Fibroblast of lung (primary cell): ENCODE measurements around the gene SYVN1. TPM values are rescaled to one million over a fixed set of nuclear protein-coding genes. Genes with fewer than 3 reads are reported as not detected.

Experiments
- DNase-seq, 2 donors: peaks; one replicate each; pipeline versions ENCODE4 v3.0.0 to v3.0.0-alpha.2; 2010; ENCODE audit warnings: low read depth in 2 of 2
- H2AFZ ChIP-seq: 2 replicates; pipeline ENCODE4 v1.5.1; 2012; ENCODE audit warnings: low read length, control low read depth, inconsistent platforms
- H3K27ac ChIP-seq: 2 replicates; pipeline ENCODE4 v1.5.1; 2011; ENCODE audit warnings: low read length, control low read depth; ENCODE audit not compliant: insufficient read depth
- H3K27me3 ChIP-seq: 2 replicates; pipeline ENCODE4 v1.5.1; 2011; ENCODE audit warnings: mild to moderate bottlenecking, low read length; ENCODE audit not compliant: control insufficient read depth, insufficient read depth
- H3K36me3 ChIP-seq: 2 replicates; pipeline ENCODE4 v1.5.1; 2011; ENCODE audit warnings: low read length; ENCODE audit not compliant: control insufficient read depth, insufficient read depth
- H3K4me1 ChIP-seq: 2 replicates; pipeline ENCODE4 v1.5.1; 2011; ENCODE audit warnings: low read length; ENCODE audit not compliant: control insufficient read depth, insufficient read depth; ENCODE audit errors: extremely low read depth
- H3K4me2 ChIP-seq: 2 replicates; pipeline ENCODE4 v1.5.1; 2011; ENCODE audit warnings: low read length, control low read depth; ENCODE audit not compliant: insufficient read depth; ENCODE audit errors: extremely low read depth
- H3K4me3 ChIP-seq, 4 experiments: fragments of 200-600 bp in 1 of 4; sonication (generic) in 1 of 4; replicated peaks in 1 of 4; 2 replicates each; pipeline ENCODE4 v1.5.1; 2011 to 2016; ENCODE audit warnings: low read length in 4 of 4, low read depth in 3 of 4, mild to moderate bottlenecking in 3 of 4, control low read depth in 2 of 4, inconsistent platforms in 1 of 4, mixed read lengths in 1 of 4; ENCODE audit not compliant: insufficient read depth in 1 of 4; ENCODE audit errors: control extremely low read depth in 1 of 4
- H3K79me2 ChIP-seq: 2 replicates; pipeline ENCODE4 v1.5.1; 2012; ENCODE audit warnings: mild to moderate bottlenecking, low read length, inconsistent platforms; ENCODE audit not compliant: control insufficient read depth, insufficient read depth
- H3K9ac ChIP-seq: 2 replicates; pipeline ENCODE4 v1.5.1; 2011; ENCODE audit warnings: mild to moderate bottlenecking, low read length, control low read depth; ENCODE audit not compliant: insufficient read depth
- H3K9me3 ChIP-seq: 2 replicates; pipeline ENCODE4 v1.5.1; 2012; ENCODE audit warnings: low read depth, low read length; ENCODE audit not compliant: control insufficient read depth, insufficient read depth
- H4K20me1 ChIP-seq: 2 replicates; pipeline ENCODE4 v1.5.1; 2011; ENCODE audit warnings: low read length; ENCODE audit not compliant: control insufficient read depth, insufficient read depth; ENCODE audit errors: extremely low read depth
- CTCF ChIP-seq, 2 donors: IDR thresholded peaks in 1 of 2; conservative IDR thresholded peaks in 1 of 2; 1 replicate in 1 of 2; 2 replicates in 1 of 2; pipeline ENCODE4 v1.5.1; 2011 to 2012; ENCODE audit warnings: low read length in 2 of 2, control low read depth in 1 of 2, inconsistent platforms in 1 of 2, low read depth in 1 of 2, mild to moderate bottlenecking in 1 of 2
- EZH2 ChIP-seq: IDR thresholded peaks from 2 replicates; pipeline ENCODE4 v1.5.1; 2012; ENCODE audit warnings: low read length, control low read depth, mild to moderate bottlenecking; ENCODE audit errors: missing control alignments
- polyA plus RNA-seq, 2 donors: library from polyadenylated mRNA; depleted of rRNA in 1 of 2; stranded (reverse) in 1 of 2; unstranded in 1 of 2; fragments of >200 nt; gene quantifications; 2 replicates each; pipeline ENCODE4 v1.2.1, GENCODE V29; 2011 to 2012; ENCODE audit warnings: missing spikeins in 1 of 2
- total RNA-seq: library from RNA; depleted of rRNA; stranded (reverse); fragments of >200 nt; gene quantifications from 2 replicates; pipeline ENCODE4 v1.2.1, GENCODE V29; 2014

SYVN1 gene
- total and polyA plus RNA-seq, 2 donors (not counting 1 experiment from before 2014, with no cell fraction given), result 15.5 to 25.2 TPM

GRCh38 chr11:65102142-65103095, 31.9 kb downstream of the SYVN1 start:
- H3K9me3 ChIP-seq, result no peaks in the 10 kb centered on the region
- H3K79me2 ChIP-seq, result no peaks in the 10 kb centered on the region
- no peak overlapping the region for H3K9ac ChIP-seq
- no peak overlapping the region for H3K4me2 ChIP-seq
- no peaks in the 10 kb centered on the region for H4K20me1 ChIP-seq
- no peak overlapping the region for H2AFZ ChIP-seq
- TF ChIP-seq EZH2 (no peak), CTCF (conservative IDR thresholded peaks at IDR 0.05 in 1 of 2, IDR thresholded peaks at IDR 0.05 in 1 of 2; ENCODE audit: low read depth in 1 of 2, low read length in 2 of 2) (no peak)
- H3K4me1 ChIP-seq, result no peaks in the 10 kb centered on the region
- peak in 1 of 2 donors; percentile 33 for DNase-seq
- no peaks in the 10 kb centered on the region for H3K27me3 ChIP-seq
- H3K36me3 ChIP-seq, result no peaks in the 10 kb centered on the region
- no peak overlapping the region for H3K4me3 ChIP-seq
- no peak overlapping the region for H3K27ac ChIP-seq

GRCh38 chr11:65100674-65101350, 33.5 kb downstream of the SYVN1 start:
- peaks cover 3% of the 10 kb centered on the region for H3K4me1 ChIP-seq

More at GRCh38 chr11:65100674-65101350, 33.5 kb downstream of the SYVN1 start:
- H3K27me3 ChIP-seq, result no peaks in the 10 kb centered on the region
- no peak overlapping the region for H3K4me3 ChIP-seq
- peaks cover 4% of the 10 kb centered on the region for H3K79me2 ChIP-seq
- H4K20me1 ChIP-seq, result no peaks in the 10 kb centered on the region
- H3K9ac ChIP-seq, result no peak overlapping the region
- TF ChIP-seq EZH2 (no peak), CTCF (conservative IDR thresholded peaks at IDR 0.05 in 1 of 2, IDR thresholded peaks at IDR 0.05 in 1 of 2; ENCODE audit: low read depth in 1 of 2, low read length in 2 of 2) (no peak)
- no peaks in the 10 kb centered on the region for H3K36me3 ChIP-seq
- no peak overlapping the region for H2AFZ ChIP-seq
- peak in 1 of 2 donors; percentile 44 for DNase-seq
- no peaks in the 10 kb centered on the region for H3K9me3 ChIP-seq
- no peak overlapping the region for H3K4me2 ChIP-seq
- no peak overlapping the region for H3K27ac ChIP-seq
